Stimulated activated CD8-positive, alpha-beta memory T cell treated with anti-CD3 and anti-CD28 coated beads, Interleukin-12 subunit alpha, Interleukin-12 subunit beta, amount 100 ng/mL, for 24 hours (primary cell): ENCODE data around the gene ALDH4A1.
"Not testable (repeated sequence)": the region's sequence is repeated elsewhere in the genome, so short reads cannot be mapped to it uniquely, and the experiment has no call there.

Experiments used
- DNase-seq: peaks from one replicate; pipeline ENCODE4 v3.0.0-alpha.2; 2020; ENCODE audit errors: extremely low read depth

Gene ALDH4A1

GRCh38 chr1:18858070-18858688 is 44.2 kb downstream of the ALDH4A1 start:
- DNase-seq: no peak

GRCh38 chr1:18856435-18856834 is 45.9 kb downstream of the ALDH4A1 start:
- DNase-seq: no peak

GRCh38 chr1:18855573-18855972 is 46.8 kb downstream of the ALDH4A1 start:
- DNase-seq: no peak

GRCh38 chr1:18854331-18855025 is 47.9 kb downstream of the ALDH4A1 start:
- no peak for DNase-seq

GRCh38 chr1:18852501-18852900 is 49.9 kb downstream of the ALDH4A1 start:
- no peak for DNase-seq

GRCh38 chr1:18849261-18849711 is 53.1 kb downstream of the ALDH4A1 start:
- no peak for DNase-seq

- DNase-seq: not testable (repeated sequence)
Measured at GRCh38 chr1:18847723-18848122, 54.6 kb downstream of the ALDH4A1 start.

GRCh38 chr1:18840145-18840544 is 62.2 kb downstream of the ALDH4A1 start:
- no peak for DNase-seq

GRCh38 chr1:18836654-18837053 is 65.7 kb downstream of the ALDH4A1 start:
- DNase-seq: no peak

GRCh38 chr1:18832319-18832718 is 70.0 kb downstream of the ALDH4A1 start:
- not testable (repeated sequence) for DNase-seq

- DNase-seq: no peak
Measured at GRCh38 chr1:18831656-18832055, 70.7 kb downstream of the ALDH4A1 start.

- DNase-seq: no peak
Measured at GRCh38 chr1:18830596-18830995, 71.8 kb downstream of the ALDH4A1 start.

GRCh38 chr1:18829671-18830070 is 72.7 kb downstream of the ALDH4A1 start:
- DNase-seq: no peak

- no peak for DNase-seq
Measured at GRCh38 chr1:18828224-18828623, 74.1 kb downstream of the ALDH4A1 start.

- DNase-seq: no peak
Measured at GRCh38 chr1:18823438-18823837, 78.9 kb downstream of the ALDH4A1 start.
